Liver (tissue), 9 donors: ENCODE data around the gene LAMTOR5. TPM values are rescaled to one million over a fixed set of nuclear protein-coding genes. Genes with fewer than 3 reads are reported as not detected.

Source experiments
- DNase-seq: peaks from one replicate; pipeline ENCODE4 v3.0.0-alpha.2; 2017; ENCODE audit warnings: low spot score
- H3K27ac ChIP-seq, 2 donors: one replicate each; pipeline ENCODE4 v1.7.0; 2013; ENCODE audit warnings: inconsistent platforms in 2 of 2, low read length in 2 of 2, control low read depth in 1 of 2, low read depth in 1 of 2, mild to moderate bottlenecking in 1 of 2
- H3K27me3 ChIP-seq, 4 donors: one replicate each; pipeline versions ENCODE4 v1.6.1 to v1.7.0; 2013; ENCODE audit warnings: low read length in 3 of 4, inconsistent platforms in 1 of 4, mild to moderate bottlenecking in 1 of 4, moderate library complexity in 1 of 4; ENCODE audit not compliant: control insufficient read depth in 4 of 4, insufficient read depth in 4 of 4
- H3K36me3 ChIP-seq, 4 donors: one replicate each; pipeline versions ENCODE4 v1.6.1 to v1.7.0; 2013; ENCODE audit warnings: low read length in 3 of 4, mild to moderate bottlenecking in 3 of 4, low read depth in 1 of 4, moderate library complexity in 1 of 4; ENCODE audit not compliant: control insufficient read depth in 4 of 4, insufficient read depth in 3 of 4
- H3K4me1 ChIP-seq, 4 donors: one replicate each; pipeline versions ENCODE4 v1.6.1 to v1.7.0; 2013; ENCODE audit warnings: low read length in 3 of 4, mild to moderate bottlenecking in 3 of 4, moderate library complexity in 1 of 4; ENCODE audit not compliant: control insufficient read depth in 4 of 4, insufficient read depth in 4 of 4
- H3K4me3 ChIP-seq, 3 donors: one replicate each; pipeline versions ENCODE4 v1.6.1 to v1.7.0; 2013; ENCODE audit warnings: low read length in 3 of 3, control low read depth in 1 of 3, low read depth in 1 of 3, mild to moderate bottlenecking in 1 of 3
- H3K9ac ChIP-seq, 2 donors: one replicate each; pipeline ENCODE4 v1.7.0; 2013; ENCODE audit warnings: low read length in 2 of 2, mild to moderate bottlenecking in 2 of 2, moderate library complexity in 2 of 2, control low read depth in 1 of 2, low read depth in 1 of 2
- H3K9me3 ChIP-seq, 4 donors: one replicate each; pipeline versions ENCODE4 v1.6.1 to v1.7.0; 2013; ENCODE audit warnings: low read length in 3 of 4; ENCODE audit not compliant: control insufficient read depth in 4 of 4
- ATF3 ChIP-seq: IDR thresholded peaks from 2 replicates; pipeline ENCODE4 v1.6.1; 2016; ENCODE audit warnings: antibody characterized with exemption
- EGR1 ChIP-seq, 2 donors: IDR thresholded peaks; 2 replicates each; pipeline ENCODE4 v1.6.1; 2016 to 2018; ENCODE audit warnings: antibody characterized with exemption in 2 of 2, low read depth in 2 of 2
- FOXA1 ChIP-seq: IDR thresholded peaks from 2 replicates; pipeline ENCODE4 v1.6.1; 2016; ENCODE audit warnings: antibody characterized with exemption
- FOXA2 ChIP-seq: IDR thresholded peaks from 2 replicates; pipeline ENCODE4 v1.6.1; 2016; ENCODE audit warnings: antibody characterized with exemption
- GABPA ChIP-seq, 2 donors: IDR thresholded peaks in 1 of 2; conservative IDR thresholded peaks in 1 of 2; 2 replicates each; pipeline ENCODE4 v1.6.1; 2016; ENCODE audit warnings: antibody characterized with exemption in 2 of 2, mild to moderate bottlenecking in 1 of 2, moderate library complexity in 1 of 2
- HNF4A ChIP-seq, 2 donors: conservative IDR thresholded peaks; 2 replicates each; pipeline ENCODE4 v1.6.1; 2016; ENCODE audit warnings: antibody characterized with exemption in 2 of 2, mild to moderate bottlenecking in 2 of 2
- HNF4G ChIP-seq: IDR thresholded peaks from 2 replicates; pipeline ENCODE4 v1.6.1; 2016; ENCODE audit warnings: antibody characterized with exemption
- JUND ChIP-seq, 2 donors: IDR thresholded peaks; 2 replicates each; pipeline ENCODE4 v1.6.1; 2016; ENCODE audit warnings: antibody characterized with exemption in 2 of 2
- NR2F2 ChIP-seq: IDR thresholded peaks from 2 replicates; pipeline ENCODE4 v1.6.1; 2016; ENCODE audit warnings: antibody characterized with exemption
- RAD21 ChIP-seq, 2 donors: IDR thresholded peaks; 2 replicates each; pipeline ENCODE4 v1.6.1; 2016; ENCODE audit warnings: antibody characterized with exemption in 2 of 2, mild to moderate bottlenecking in 2 of 2
- RXRA ChIP-seq, 2 donors: IDR thresholded peaks; 2 replicates each; pipeline ENCODE4 v1.6.1; 2017 to 2018; ENCODE audit warnings: antibody characterized with exemption in 2 of 2, mild to moderate bottlenecking in 1 of 2
- SP1 ChIP-seq: IDR thresholded peaks from 2 replicates; pipeline ENCODE4 v1.6.1; 2018; ENCODE audit warnings: antibody characterized with exemption, mild to moderate bottlenecking
- TAF1 ChIP-seq: conservative IDR thresholded peaks from 2 replicates; pipeline ENCODE4 v1.6.1; 2016; ENCODE audit warnings: antibody characterized with exemption, mild to moderate bottlenecking
- YY1 ChIP-seq: IDR thresholded peaks from 2 replicates; pipeline ENCODE4 v1.6.1; 2016; ENCODE audit warnings: antibody characterized with exemption, mild to moderate bottlenecking
- ZBTB33 ChIP-seq: IDR thresholded peaks from 2 replicates; pipeline ENCODE4 v1.6.1; 2016; ENCODE audit warnings: antibody characterized with exemption
- WGBS: extraction: QIAGEN DNeasy Blood & Tissue Kit; methylation state at CpG from one replicate; pipeline ENCODE4 v1.1.7; 2013; 5-methylcytosine and 5-hydroxymethylcytosine counted together
- polyA plus RNA-seq, 2 donors: library from polyadenylated mRNA; stranded (reverse) in 1 of 2; unstranded in 1 of 2; fragments of 200-250 nt in 1 of 2; fragments of >200 nt in 1 of 2; fragmentation: Nextera tagmentation in 1 of 2; extraction: Ambion mirVana in 1 of 2; gene quantifications; one replicate each; pipeline versions ENCODE4 v1.2.1 to v1.2.3, GENCODE V29; 2013 to 2015
- total RNA-seq, 2 donors: library from RNA; depleted of rRNA; stranded (reverse); fragments of >200 nt; gene quantifications; one replicate each; pipeline ENCODE4 v1.2.3, GENCODE V29; 2014
- TF ChIP-seq, protein P1 (sequence below): fragments of 150-350 bp; IDR thresholded peaks from 2 replicates; pipeline ENCODE4 v1.5.1; 2017; ENCODE audit warnings: improper control_type of control experiment, low read depth, low read length; ENCODE audit not compliant: missing input control
- TF ChIP-seq, protein P2 (sequence below): IDR thresholded peaks from 2 replicates; pipeline ENCODE4 v1.6.1; 2016; ENCODE audit warnings: antibody characterized with exemption, mild to moderate bottlenecking
- TF ChIP-seq, protein P3 (sequence below): IDR thresholded peaks from 2 replicates; pipeline ENCODE4 v1.6.1; 2016; ENCODE audit warnings: antibody characterized with exemption
- donor health status: healthy.
- donor health status: healthy.
- donor health status: healthy.
- donor health status: healthy.
- donor health status: healthy.

LAMTOR5 gene
- total and polyA plus RNA-seq, 4 donors = 30.0 to 182 (median 94.3) TPM

DNA sequence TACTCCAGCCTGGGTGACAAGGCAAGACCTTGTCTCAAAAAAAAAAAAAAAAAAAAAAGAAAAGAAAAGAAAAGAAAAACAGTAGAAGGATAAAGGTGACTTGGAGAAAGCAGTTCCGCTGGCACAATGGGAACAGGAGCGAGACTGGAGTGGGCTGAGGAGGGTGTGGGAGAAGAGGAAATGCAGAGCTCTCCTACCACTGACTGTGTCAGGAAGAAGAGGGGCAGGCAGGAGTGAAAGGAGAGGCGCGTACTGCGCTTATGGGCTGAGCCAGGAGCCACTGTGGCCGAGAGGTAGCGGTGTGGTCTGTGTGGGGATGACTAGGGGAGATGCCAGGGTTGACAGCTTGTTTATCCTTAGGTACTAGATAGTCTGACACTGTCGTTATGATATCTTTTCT, 37.1 kb upstream of the LAMTOR5 start:
- Histone ChIP-seq H3K9me3 (no peaks in the 10 kb centered on the region), H3K36me3 (no peaks in the 10 kb centered on the region), H3K4me1 (peaks cover 0 to 3% (median 1%) of the 10 kb centered on the region in 4 donors), H3K9ac (no peak overlapping the region), H3K4me3 (no peak overlapping the region), H3K27ac (no peak overlapping the region), H3K27me3 (no peaks in the 10 kb centered on the region)
- TF ChIP-seq JUND (IDR thresholded peaks at IDR 0.05) = no peak
- WGBS = 85% methylated on average over 8 of the region's 8 CpGs
- no peak for DNase-seq

- whole genome bisulfite sequencing = 87% methylated on average over 8 of the region's 8 CpGs
- no peak overlapping the region for H3K4me3 ChIP-seq
- no peaks in the 10 kb centered on the region for H3K36me3 ChIP-seq
- H3K4me1 ChIP-seq = no peaks in the 10 kb centered on the region
- no peaks in the 10 kb centered on the region for H3K27me3 ChIP-seq
- no peak overlapping the region for H3K9ac ChIP-seq
- no peak overlapping the region for H3K27ac ChIP-seq
- TF ChIP-seq FOXA1 = no peak
- no peak for TF ChIP-seq YY1
- TF ChIP-seq, protein P1, sequence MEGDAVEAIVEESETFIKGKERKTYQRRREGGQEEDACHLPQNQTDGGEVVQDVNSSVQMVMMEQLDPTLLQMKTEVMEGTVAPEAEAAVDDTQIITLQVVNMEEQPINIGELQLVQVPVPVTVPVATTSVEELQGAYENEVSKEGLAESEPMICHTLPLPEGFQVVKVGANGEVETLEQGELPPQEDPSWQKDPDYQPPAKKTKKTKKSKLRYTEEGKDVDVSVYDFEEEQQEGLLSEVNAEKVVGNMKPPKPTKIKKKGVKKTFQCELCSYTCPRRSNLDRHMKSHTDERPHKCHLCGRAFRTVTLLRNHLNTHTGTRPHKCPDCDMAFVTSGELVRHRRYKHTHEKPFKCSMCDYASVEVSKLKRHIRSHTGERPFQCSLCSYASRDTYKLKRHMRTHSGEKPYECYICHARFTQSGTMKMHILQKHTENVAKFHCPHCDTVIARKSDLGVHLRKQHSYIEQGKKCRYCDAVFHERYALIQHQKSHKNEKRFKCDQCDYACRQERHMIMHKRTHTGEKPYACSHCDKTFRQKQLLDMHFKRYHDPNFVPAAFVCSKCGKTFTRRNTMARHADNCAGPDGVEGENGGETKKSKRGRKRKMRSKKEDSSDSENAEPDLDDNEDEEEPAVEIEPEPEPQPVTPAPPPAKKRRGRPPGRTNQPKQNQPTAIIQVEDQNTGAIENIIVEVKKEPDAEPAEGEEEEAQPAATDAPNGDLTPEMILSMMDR = no peak
- no peak for TF ChIP-seq ATF3
- DNase-seq = no peak
- H3K9me3 ChIP-seq = no peaks in the 10 kb centered on the region
These were observed 36.0 kb upstream of the LAMTOR5 start for GRCh38 chr1:110443451-110443850.

- Histone ChIP-seq H3K9ac (no peak overlapping the region), H3K27ac (no peak overlapping the region), H3K9me3 (no peaks in the 10 kb centered on the region), H3K36me3 (no peaks in the 10 kb centered on the region), H3K27me3 (no peaks in the 10 kb centered on the region), H3K4me1 (no peaks in the 10 kb centered on the region), H3K4me3 (no peak overlapping the region)
- no peak for DNase-seq
- TF ChIP-seq, protein P1 = no peak
- TF ChIP-seq EGR1 (IDR thresholded peaks at IDR 0.05; ENCODE audit: low read depth in 2 of 2) (no peak), NR2F2 (no peak), RXRA (IDR thresholded peaks at IDR 0.05) (no peak), HNF4A (conservative IDR thresholded peaks at IDR 0.05) (no peak), SP1 (no peak), HNF4G (no peak), FOXA2 (no peak), ATF3 (no peak), FOXA1 (no peak), ZBTB33 (no peak), TAF1 (no peak), JUND (IDR thresholded peaks at IDR 0.05) (no peak), GABPA (IDR thresholded peaks at IDR 0.05 in 1 of 2, conservative IDR thresholded peaks at IDR 0.05 in 1 of 2) (no peak), YY1 (no peak), RAD21 (IDR thresholded peaks at IDR 0.05) (no peak)
- TF ChIP-seq, protein P2, sequence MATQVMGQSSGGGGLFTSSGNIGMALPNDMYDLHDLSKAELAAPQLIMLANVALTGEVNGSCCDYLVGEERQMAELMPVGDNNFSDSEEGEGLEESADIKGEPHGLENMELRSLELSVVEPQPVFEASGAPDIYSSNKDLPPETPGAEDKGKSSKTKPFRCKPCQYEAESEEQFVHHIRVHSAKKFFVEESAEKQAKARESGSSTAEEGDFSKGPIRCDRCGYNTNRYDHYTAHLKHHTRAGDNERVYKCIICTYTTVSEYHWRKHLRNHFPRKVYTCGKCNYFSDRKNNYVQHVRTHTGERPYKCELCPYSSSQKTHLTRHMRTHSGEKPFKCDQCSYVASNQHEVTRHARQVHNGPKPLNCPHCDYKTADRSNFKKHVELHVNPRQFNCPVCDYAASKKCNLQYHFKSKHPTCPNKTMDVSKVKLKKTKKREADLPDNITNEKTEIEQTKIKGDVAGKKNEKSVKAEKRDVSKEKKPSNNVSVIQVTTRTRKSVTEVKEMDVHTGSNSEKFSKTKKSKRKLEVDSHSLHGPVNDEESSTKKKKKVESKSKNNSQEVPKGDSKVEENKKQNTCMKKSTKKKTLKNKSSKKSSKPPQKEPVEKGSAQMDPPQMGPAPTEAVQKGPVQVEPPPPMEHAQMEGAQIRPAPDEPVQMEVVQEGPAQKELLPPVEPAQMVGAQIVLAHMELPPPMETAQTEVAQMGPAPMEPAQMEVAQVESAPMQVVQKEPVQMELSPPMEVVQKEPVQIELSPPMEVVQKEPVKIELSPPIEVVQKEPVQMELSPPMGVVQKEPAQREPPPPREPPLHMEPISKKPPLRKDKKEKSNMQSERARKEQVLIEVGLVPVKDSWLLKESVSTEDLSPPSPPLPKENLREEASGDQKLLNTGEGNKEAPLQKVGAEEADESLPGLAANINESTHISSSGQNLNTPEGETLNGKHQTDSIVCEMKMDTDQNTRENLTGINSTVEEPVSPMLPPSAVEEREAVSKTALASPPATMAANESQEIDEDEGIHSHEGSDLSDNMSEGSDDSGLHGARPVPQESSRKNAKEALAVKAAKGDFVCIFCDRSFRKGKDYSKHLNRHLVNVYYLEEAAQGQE = no peak
- TF ChIP-seq, protein P3, sequence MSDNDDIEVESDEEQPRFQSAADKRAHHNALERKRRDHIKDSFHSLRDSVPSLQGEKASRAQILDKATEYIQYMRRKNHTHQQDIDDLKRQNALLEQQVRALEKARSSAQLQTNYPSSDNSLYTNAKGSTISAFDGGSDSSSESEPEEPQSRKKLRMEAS = no peak
These were observed 34.4 kb upstream of the LAMTOR5 start for GRCh38 chr1:110441888-110442287.
